ENCODE results near the gene SLC16A14.

DNA sequence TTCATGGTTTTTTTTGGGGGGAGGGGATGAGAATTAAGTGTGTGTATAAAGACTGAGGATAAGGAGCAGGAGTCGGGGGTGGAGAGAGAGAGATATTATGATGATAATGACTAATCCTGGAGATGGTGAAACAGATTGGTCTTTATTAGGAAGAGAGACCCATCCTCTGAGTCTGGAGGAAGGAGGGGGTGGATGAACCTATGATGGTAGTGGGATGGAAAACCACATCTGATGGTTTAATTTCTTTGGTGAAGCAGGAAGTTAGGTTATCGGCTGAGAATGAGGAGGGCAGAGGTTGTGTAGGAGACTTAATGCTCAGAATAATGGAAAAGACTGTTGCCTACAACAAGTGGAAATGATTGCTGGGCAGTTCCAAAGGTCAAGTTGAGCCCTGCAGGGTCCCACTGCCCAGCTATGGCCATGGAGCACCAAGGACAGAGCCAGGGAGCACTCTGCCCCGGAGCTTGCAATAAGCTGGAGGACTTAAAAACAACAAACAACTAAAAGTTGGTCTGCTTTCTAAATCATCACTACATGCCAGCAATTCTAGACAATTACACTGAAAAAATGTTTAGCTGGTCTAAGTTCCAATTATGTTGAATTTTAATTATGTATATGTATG, 7.9 kb downstream of the SLC16A14 start:
- TF ChIP-seq POLR2A (IDR thresholded peaks at IDR 0.05) (no peak), CTCF (IDR thresholded peaks at IDR 0.05) (no peak), POLR2AphosphoS5 (IDR thresholded peaks at IDR 0.05) (no peak), EP300 (IDR thresholded peaks at IDR 0.05) (no peak)

Data from sigmoid colon (tissue), 4 donors.